Natural killer cell (primary cell): ENCODE measurements around the gene NPNT. TPM values are rescaled to one million over a fixed set of nuclear protein-coding genes. Genes with fewer than 3 reads are reported as not detected.

Source experiments
- ATAC-seq, 3 donors: fragments of 150-1000 bp in 2 of 3; fragments of 200-7000 bp in 1 of 3; cut with Tn5 transposase; 1 replicate in 1 of 3; 2 replicates in 2 of 3; pipeline ENCODE4 v1.10.0; 2021; ENCODE audit warnings: mild to moderate bottlenecking in 2 of 3, moderate library complexity in 2 of 3
- DNase-seq, 2 donors: peaks; one replicate each; pipeline versions ENCODE4 v3.0.0 to v3.0.0-alpha.2; 2013 to 2021; ENCODE audit warnings: mixed read lengths in 1 of 2
- H3K27ac ChIP-seq: one replicate; pipeline ENCODE4 v1.5.1; 2013; ENCODE audit warnings: mild to moderate bottlenecking, low read length
- H3K27me3 ChIP-seq: one replicate; pipeline ENCODE4 v1.6.1; 2013; ENCODE audit warnings: low read length; ENCODE audit not compliant: control insufficient read depth, insufficient read depth
- H3K36me3 ChIP-seq: one replicate; pipeline ENCODE4 v1.6.1; 2013; ENCODE audit warnings: low read length; ENCODE audit not compliant: control insufficient read depth, insufficient read depth
- H3K4me1 ChIP-seq: one replicate; pipeline ENCODE4 v1.6.1; 2013; ENCODE audit warnings: low read length; ENCODE audit not compliant: control insufficient read depth, insufficient read depth
- H3K4me3 ChIP-seq: one replicate; pipeline ENCODE4 v1.5.1; 2013; ENCODE audit warnings: low read length
- H3K9me3 ChIP-seq: one replicate; pipeline ENCODE4 v1.6.1; 2013; ENCODE audit warnings: low read length; ENCODE audit not compliant: control insufficient read depth, insufficient read depth
- H3K27ac Mint-ChIP-seq, 2 donors: one replicate each; pipeline ENCODE4 v1.8.0; 2022; ENCODE audit warnings: mild to moderate bottlenecking in 2 of 2, mixed read lengths in 2 of 2, moderate library complexity in 1 of 2
- H3K27me3 Mint-ChIP-seq, 2 donors: one replicate each; pipeline ENCODE4 v1.8.0; 2022; ENCODE audit warnings: low read depth in 2 of 2, mixed read lengths in 2 of 2
- H3K36me3 Mint-ChIP-seq: one replicate; pipeline ENCODE4 v1.8.0; 2022; ENCODE audit warnings: mixed read lengths
- H3K4me1 Mint-ChIP-seq, 2 donors: one replicate each; pipeline ENCODE4 v1.8.0; 2022; ENCODE audit warnings: mixed read lengths in 2 of 2
- H3K4me3 Mint-ChIP-seq: one replicate; pipeline ENCODE4 v1.8.0; 2022; ENCODE audit warnings: mild to moderate bottlenecking, moderate library complexity, mixed read lengths
- H3K9me3 Mint-ChIP-seq, 2 donors: one replicate each; pipeline ENCODE4 v1.8.0; 2022; ENCODE audit warnings: mixed read lengths in 2 of 2
- WGBS: methylation state at CpG from one replicate; pipeline ENCODE4 v1.1.7; 2013; ENCODE audit warnings: missing lambda C conversion rate; ENCODE audit not compliant: insufficient coverage; 5-methylcytosine and 5-hydroxymethylcytosine counted together
- intact Hi-C: fragments of 100-400 bp; cut with micrococcal nuclease; formaldehyde crosslinking; loops from one replicate; pipeline ENCODE4 v1.14.2; 2022
- total RNA-seq, 4 donors: library from RNA; stranded (reverse); fragments of 120-200 nt in 1 of 4; gene quantifications; one replicate each; pipeline versions ENCODE4 v1.2.3 to v1.2.4, GENCODE V29; 2013 to 2022
- TF ChIP-seq, protein P1 (sequence below): fragments of 200-600 bp; IDR thresholded peaks from one replicate; pipeline ENCODE4 v1.8.0; 2022; ENCODE audit warnings: antibody characterized with exemption

Gene NPNT
- total RNA-seq, 3 donors from 2014 or later (not counting 1 experiment from before 2014, with no cell fraction given): not detected

DNA sequence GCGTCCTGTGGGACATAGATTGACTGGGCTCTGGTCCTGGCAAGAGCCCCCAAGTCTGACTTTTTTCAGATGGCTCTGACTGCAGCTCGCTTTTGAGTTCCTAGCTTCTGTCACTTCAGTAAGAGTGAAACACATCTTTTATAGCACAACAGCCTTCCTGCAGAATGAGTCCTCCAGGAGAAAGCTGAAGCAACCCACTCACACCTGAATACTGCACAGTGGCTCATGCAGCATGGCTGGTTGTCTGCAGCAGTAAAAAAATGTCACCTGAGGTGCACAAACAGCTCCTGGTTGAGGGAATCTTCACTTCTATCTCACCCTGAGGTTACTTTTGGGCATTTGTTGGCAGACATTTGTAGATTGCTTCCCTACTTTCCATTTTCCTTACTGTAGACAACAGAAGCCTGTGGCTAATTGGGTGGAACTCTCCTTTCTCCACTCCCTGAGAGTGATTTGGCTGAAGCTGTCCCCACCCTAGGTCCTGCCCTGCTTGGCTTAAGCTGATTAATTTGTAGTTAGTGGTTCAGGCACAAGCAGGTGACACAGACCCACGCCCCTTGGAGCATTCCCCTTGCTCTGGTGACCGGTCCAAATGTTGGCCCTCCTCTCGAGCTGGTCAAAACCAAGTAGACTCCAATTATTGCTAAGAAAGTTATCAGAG lies 99.7 kb downstream of the NPNT start:
- H3K4me3 Mint-ChIP-seq: no peak overlapping the region
- no peak overlapping the region for H3K27ac Mint-ChIP-seq
- H3K36me3 ChIP-seq: no peaks in the 10 kb centered on the region

DNA sequence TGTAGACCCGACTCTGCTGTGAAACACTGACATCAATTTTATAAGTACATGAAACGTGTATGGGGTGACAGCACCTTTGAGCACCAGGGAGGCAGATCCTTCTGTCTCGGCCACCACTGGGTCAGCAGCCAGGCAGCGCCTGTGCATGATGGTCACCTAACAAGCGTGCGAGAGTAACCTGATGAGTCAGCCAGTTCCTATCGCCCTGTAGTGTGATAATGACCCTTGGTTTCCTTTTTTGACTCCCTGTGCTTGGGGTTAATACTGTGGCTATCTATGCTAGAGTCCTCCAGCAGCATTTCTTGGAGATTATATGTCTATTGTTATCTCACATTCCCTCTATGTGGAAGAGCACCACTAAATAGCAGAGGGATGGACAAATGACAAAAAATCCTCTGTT lies 101.6 kb downstream of the NPNT start:
- no peak overlapping the region for H3K4me3 ChIP-seq
- intact Hi-C loops: no loop called here
- peaks cover 4 to 5% of the 10 kb centered on the region in 2 donors for H3K9me3 Mint-ChIP-seq
- no peaks in the 10 kb centered on the region for H3K9me3 ChIP-seq
- H3K27ac ChIP-seq: no peak overlapping the region
- no peaks in the 10 kb centered on the region for H3K27me3 Mint-ChIP-seq
- no peaks in the 10 kb centered on the region for H3K4me1 ChIP-seq
- no peak for ATAC-seq
- H3K27ac Mint-ChIP-seq: no peak overlapping the region
- no peaks in the 10 kb centered on the region for H3K27me3 ChIP-seq
- no peak overlapping the region for H3K4me3 Mint-ChIP-seq
- WGBS: 88% methylated on average over 7 of the region's 7 CpGs
- TF ChIP-seq, protein P1, sequence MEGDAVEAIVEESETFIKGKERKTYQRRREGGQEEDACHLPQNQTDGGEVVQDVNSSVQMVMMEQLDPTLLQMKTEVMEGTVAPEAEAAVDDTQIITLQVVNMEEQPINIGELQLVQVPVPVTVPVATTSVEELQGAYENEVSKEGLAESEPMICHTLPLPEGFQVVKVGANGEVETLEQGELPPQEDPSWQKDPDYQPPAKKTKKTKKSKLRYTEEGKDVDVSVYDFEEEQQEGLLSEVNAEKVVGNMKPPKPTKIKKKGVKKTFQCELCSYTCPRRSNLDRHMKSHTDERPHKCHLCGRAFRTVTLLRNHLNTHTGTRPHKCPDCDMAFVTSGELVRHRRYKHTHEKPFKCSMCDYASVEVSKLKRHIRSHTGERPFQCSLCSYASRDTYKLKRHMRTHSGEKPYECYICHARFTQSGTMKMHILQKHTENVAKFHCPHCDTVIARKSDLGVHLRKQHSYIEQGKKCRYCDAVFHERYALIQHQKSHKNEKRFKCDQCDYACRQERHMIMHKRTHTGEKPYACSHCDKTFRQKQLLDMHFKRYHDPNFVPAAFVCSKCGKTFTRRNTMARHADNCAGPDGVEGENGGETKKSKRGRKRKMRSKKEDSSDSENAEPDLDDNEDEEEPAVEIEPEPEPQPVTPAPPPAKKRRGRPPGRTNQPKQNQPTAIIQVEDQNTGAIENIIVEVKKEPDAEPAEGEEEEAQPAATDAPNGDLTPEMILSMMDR: no peak
- no peak for DNase-seq
- no peaks in the 10 kb centered on the region for H3K36me3 ChIP-seq
- H3K4me1 Mint-ChIP-seq: no peaks in the 10 kb centered on the region
- no peaks in the 10 kb centered on the region for H3K36me3 Mint-ChIP-seq

More for the DNA sequence above, 99.7 kb downstream of the NPNT start:
- Mint-ChIP-seq H3K36me3 (no peaks in the 10 kb centered on the region), H3K4me1 (no peaks in the 10 kb centered on the region), H3K27me3 (no peaks in the 10 kb centered on the region), H3K9me3 (peaks cover 3 to 4% of the 10 kb centered on the region in 2 donors)
- Histone ChIP-seq H3K4me1 (no peaks in the 10 kb centered on the region), H3K27me3 (no peaks in the 10 kb centered on the region), H3K9me3 (no peaks in the 10 kb centered on the region), H3K27ac (no peak overlapping the region), H3K4me3 (no peak overlapping the region)
- DNase-seq (no peak), ATAC-seq (no peak)
- WGBS: 72% methylated on average over 5 of the region's 5 CpGs
- intact Hi-C loops: no loop called here
- TF ChIP-seq, protein P1: no peak

DNA sequence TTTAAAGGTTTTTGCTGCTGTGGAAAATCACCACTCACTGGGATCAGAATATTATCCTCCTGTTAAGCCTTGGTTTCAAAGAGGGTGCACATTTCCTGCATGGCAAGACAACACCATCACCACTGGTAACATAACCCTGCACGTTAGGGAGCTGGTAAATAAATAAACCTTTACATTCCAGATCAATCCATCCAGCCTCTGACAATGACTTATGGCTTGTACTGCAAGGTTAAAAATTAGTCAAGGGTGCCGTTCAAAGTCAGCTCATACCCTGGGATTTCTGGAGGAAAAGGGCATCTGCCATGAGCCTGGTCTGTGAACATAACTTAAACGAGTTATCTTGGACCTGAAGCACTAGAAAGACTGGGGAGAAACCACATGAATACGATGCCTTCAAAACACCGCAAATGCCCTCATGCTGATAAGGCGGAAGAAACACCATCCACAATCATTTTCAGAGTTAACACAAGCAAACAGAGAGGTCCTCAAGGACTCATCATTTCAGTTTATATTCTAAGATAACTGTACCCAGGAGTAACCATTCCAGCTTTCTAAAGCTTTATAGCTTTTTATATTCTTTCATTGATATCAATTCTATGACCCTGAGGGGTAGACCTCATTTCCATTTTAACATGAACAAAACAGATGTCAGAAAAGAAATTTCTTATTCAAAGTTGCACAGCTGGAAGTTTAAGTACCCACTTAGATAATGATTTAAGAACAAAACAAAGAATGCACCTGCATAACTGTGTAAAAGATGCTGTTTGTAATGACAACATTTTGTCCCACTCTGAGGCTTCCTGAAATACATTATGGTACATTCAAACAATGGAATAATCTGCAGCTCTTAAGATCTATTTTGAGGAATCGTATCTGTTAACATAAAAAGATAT lies 103.1 kb downstream of the NPNT start:
- Histone ChIP-seq H3K27me3 (no peaks in the 10 kb centered on the region), H3K36me3 (no peaks in the 10 kb centered on the region), H3K9me3 (no peaks in the 10 kb centered on the region), H3K4me1 (no peaks in the 10 kb centered on the region), H3K4me3 (no peak overlapping the region), H3K27ac (no peak overlapping the region)
- DNase-seq (no peak), ATAC-seq (no peak)
- Mint-ChIP-seq H3K9me3 (peaks cover 4 to 5% of the 10 kb centered on the region in 2 donors), H3K27me3 (no peaks in the 10 kb centered on the region), H3K27ac (no peak overlapping the region), H3K36me3 (no peaks in the 10 kb centered on the region), H3K4me1 (no peaks in the 10 kb centered on the region), H3K4me3 (no peak overlapping the region)
- intact Hi-C loops: no loop called here
- TF ChIP-seq, protein P1: no peak
- WGBS: 83% methylated on average over 6 of the region's 7 CpGs
